Ascending aorta (tissue), 2 donors: Measurements from ENCODE around the gene EHHADH. TPM values are rescaled to one million over a fixed set of nuclear protein-coding genes. Genes with fewer than 3 reads are reported as not detected.
"Not testable (repeated sequence)": the region's sequence is repeated elsewhere in the genome, so short reads cannot be mapped to it uniquely, and the experiment has no call there.

Experiments used
- DNase-seq, 2 donors: peaks; one replicate each; pipeline ENCODE4 v3.0.0-alpha.2; 2019; ENCODE audit warnings: low spot score in 2 of 2
- H3K27ac ChIP-seq, 2 donors: fragments of 200-600 bp; sonication (generic); one replicate each; pipeline ENCODE4 v1.5.1; 2016 to 2017; ENCODE audit warnings: mild to moderate bottlenecking in 1 of 2
- H3K27me3 ChIP-seq: fragments of 200-600 bp; sonication (generic); one replicate; pipeline ENCODE4 v1.5.1; 2017
- H3K36me3 ChIP-seq, 2 donors: fragments of 200-600 bp; sonication (generic); one replicate each; pipeline ENCODE4 v1.5.1; 2016
- H3K4me1 ChIP-seq, 2 donors: fragments of 200-600 bp; sonication (generic); one replicate each; pipeline ENCODE4 v1.5.1; 2016 to 2017; ENCODE audit warnings: mild to moderate bottlenecking in 1 of 2
- H3K4me3 ChIP-seq, 2 donors: fragments of 200-600 bp; sonication (generic); one replicate each; pipeline ENCODE4 v1.5.1; 2016 to 2017; ENCODE audit warnings: mild to moderate bottlenecking in 1 of 2
- H3K9me3 ChIP-seq, 2 donors: fragments of 200-600 bp; sonication (generic); one replicate each; pipeline ENCODE4 v1.5.1; 2016
- CTCF ChIP-seq, 3 experiments: fragments of 200-600 bp in 2 of 3; fragments of 450-650 bp in 1 of 3; sonication (generic) in 2 of 3; IDR thresholded peaks; one replicate each; pipeline ENCODE4 v1.5.1; 2016 to 2019; ENCODE audit warnings: antibody characterized with exemption in 3 of 3, mild to moderate bottlenecking in 1 of 3, moderate library complexity in 1 of 3
- intact Hi-C: fragments of 100-400 bp; cut with DNase I; formaldehyde crosslinking; loops from one replicate; pipeline ENCODE4 v1.15.1; 2023
- total RNA-seq: library from RNA; depleted of rRNA; stranded (reverse); fragments of >200 nt; gene quantifications from one replicate; pipeline ENCODE4 v1.1.0, GENCODE V29; 2016

EHHADH gene
- total RNA-seq, 1 donor from 2014 or later = 1.8 TPM

DNA sequence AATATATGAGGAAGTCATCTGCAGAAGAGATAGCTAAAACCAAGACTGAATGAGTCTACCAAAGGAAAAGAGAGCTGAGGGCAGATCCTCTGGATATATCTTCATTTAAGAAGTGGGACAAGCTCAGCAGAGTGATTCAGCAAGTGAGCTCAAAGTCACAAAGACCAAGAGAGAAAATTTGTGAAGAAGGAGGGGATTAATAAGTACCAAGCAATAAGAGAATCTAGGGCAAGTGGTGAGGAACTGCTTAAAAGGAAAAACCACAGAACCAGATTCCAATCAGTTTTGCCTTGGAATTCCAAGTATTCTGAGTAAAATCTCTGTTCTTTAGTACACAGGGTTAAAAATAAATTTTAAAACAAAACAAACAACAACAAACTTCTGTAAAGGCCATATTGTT, 3.6 kb downstream of the EHHADH start:
- intact Hi-C loops = no loop called here
- Histone ChIP-seq H3K9me3 (peaks cover 0 to 3% of the 10 kb centered on the region in 2 donors), H3K36me3 (peaks cover 6 to 8% of the 10 kb centered on the region in 2 donors), H3K4me1 (no peaks in the 10 kb centered on the region), H3K4me3 (no peak overlapping the region), H3K27me3 (no peaks in the 10 kb centered on the region), H3K27ac (no peak overlapping the region)
- DNase-seq = no peak
- TF ChIP-seq CTCF (IDR thresholded peaks at IDR 0.05) = no peak

- DNase-seq = no peak
- Histone ChIP-seq H3K4me3 (no peak overlapping the region), H3K4me1 (no peaks in the 10 kb centered on the region), H3K27me3 (no peaks in the 10 kb centered on the region), H3K27ac (no peak overlapping the region), H3K9me3 (peaks cover 7 to 42% of the 10 kb centered on the region in 2 donors), H3K36me3 (peaks cover 6 to 8% of the 10 kb centered on the region in 2 donors)
- TF ChIP-seq CTCF (IDR thresholded peaks at IDR 0.05) = no peak
- intact Hi-C loops = no loop called here
These were observed 11.2 kb downstream of the EHHADH start for GRCh38 chr3:185242642-185243041.

- peaks cover 0 to 17% of the 10 kb centered on the region in 2 donors for H3K36me3 ChIP-seq
- intact Hi-C loops = no loop called here
- H3K4me3 ChIP-seq = no peak overlapping the region
- H3K27me3 ChIP-seq = no peaks in the 10 kb centered on the region
- H3K4me1 ChIP-seq = no peaks in the 10 kb centered on the region
- no peak for TF ChIP-seq CTCF (IDR thresholded peaks at IDR 0.05)
- H3K27ac ChIP-seq = no peak overlapping the region
- peaks cover 14 to 61% of the 10 kb centered on the region in 2 donors for H3K9me3 ChIP-seq
- DNase-seq = no peak
These were observed 16.9 kb downstream of the EHHADH start for GRCh38 chr3:185236969-185237368.

- no peaks in the 10 kb centered on the region for H3K27me3 ChIP-seq
- no peak for TF ChIP-seq CTCF (IDR thresholded peaks at IDR 0.05)
- H3K27ac ChIP-seq = no peak overlapping the region
- peaks cover 9 to 41% of the 10 kb centered on the region in 2 donors for H3K9me3 ChIP-seq
- DNase-seq = no peak
- H3K4me3 ChIP-seq = no peak overlapping the region
- H3K4me1 ChIP-seq = no peaks in the 10 kb centered on the region
- intact Hi-C loops = no loop called here
- H3K36me3 ChIP-seq = peaks cover 0 to 17% of the 10 kb centered on the region in 2 donors
These were observed 20.5 kb downstream of the EHHADH start for GRCh38 chr3:185233328-185233727.

GRCh38 chr3:185226526-185226925, 27.3 kb downstream of the EHHADH start:
- H3K4me3 ChIP-seq, H3K4me1 ChIP-seq, H3K27ac ChIP-seq, intact Hi-C loops, DNase-seq, H3K27me3 ChIP-seq, H3K9me3 ChIP-seq, H3K36me3 ChIP-seq: not testable (repeated sequence)

- no peak overlapping the region for H3K4me3 ChIP-seq
- H3K4me1 ChIP-seq = no peaks in the 10 kb centered on the region
- DNase-seq = no peak
- no peak for TF ChIP-seq CTCF (IDR thresholded peaks at IDR 0.05)
- H3K36me3 ChIP-seq = no peaks in the 10 kb centered on the region
- no peaks in the 10 kb centered on the region for H3K27me3 ChIP-seq
- no peaks in the 10 kb centered on the region for H3K9me3 ChIP-seq
- intact Hi-C loops = no loop called here
- H3K27ac ChIP-seq = no peak overlapping the region
These were observed 28.3 kb downstream of the EHHADH start for GRCh38 chr3:185225523-185225922.
